Tibial nerve (tissue), 4 donors: ENCODE measurements around the gene RPTOR. TPM values are rescaled to one million over a fixed set of nuclear protein-coding genes. Genes with fewer than 3 reads are reported as not detected.
A peak's percentile ranks its signal among the peaks of the same experiment; 100 is the strongest.

ENCODE experiments used
- DNase-seq, 2 donors: peaks; one replicate each; pipeline ENCODE4 v3.0.0-alpha.2; 2019; ENCODE audit warnings: low spot score in 2 of 2
- H3K27ac ChIP-seq, 4 donors: fragments of 200-600 bp; sonication (generic) in 3 of 4; one replicate each; pipeline ENCODE4 v1.5.1; 2017 to 2019; ENCODE audit warnings: mild to moderate bottlenecking in 1 of 4
- H3K27me3 ChIP-seq, 2 donors: fragments of 200-600 bp; sonication (generic) in 1 of 2; one replicate each; pipeline versions ENCODE4 v1.5.1 to v1.6.0; 2017 to 2019
- H3K36me3 ChIP-seq, 3 donors: fragments of 200-600 bp; sonication (generic); one replicate each; pipeline ENCODE4 v1.5.1; 2018 to 2019
- H3K4me1 ChIP-seq, 4 donors: fragments of 200-600 bp; sonication (generic) in 3 of 4; one replicate each; pipeline ENCODE4 v1.5.1; 2017 to 2019
- H3K4me3 ChIP-seq, 4 donors: fragments of 200-600 bp; sonication (generic) in 3 of 4; one replicate each; pipeline ENCODE4 v1.5.1; 2017 to 2019; ENCODE audit warnings: mild to moderate bottlenecking in 1 of 4, moderate library complexity in 1 of 4
- H3K9me3 ChIP-seq, 4 donors: fragments of 200-600 bp; sonication (generic) in 3 of 4; one replicate each; pipeline ENCODE4 v1.5.1; 2017 to 2019
- CTCF ChIP-seq, 5 experiments: fragments of 200-600 bp in 3 of 5; fragments of 450-650 bp in 2 of 5; sonication (generic) in 3 of 5; IDR thresholded peaks; one replicate each; pipeline ENCODE4 v1.5.1; 2016 to 2019; ENCODE audit warnings: antibody characterized with exemption in 5 of 5, mild to moderate bottlenecking in 3 of 5, moderate library complexity in 2 of 5
- EP300 ChIP-seq, 2 donors: sonication (generic); formaldehyde crosslinking; IDR thresholded peaks; one replicate each; pipeline ENCODE4 v1.6.1; 2017; ENCODE audit warnings: antibody characterized with exemption in 2 of 2, mild to moderate bottlenecking in 1 of 2
- POLR2A ChIP-seq, 2 donors: fragments of 450-650 bp; IDR thresholded peaks; one replicate each; pipeline ENCODE4 v1.6.1; 2017; ENCODE audit warnings: antibody characterized with exemption in 2 of 2, mild to moderate bottlenecking in 2 of 2, moderate library complexity in 2 of 2
- WGBS, 2 donors: methylation state at CpG; one replicate each; pipeline ENCODE4 v1.1.5; 2018; 5-methylcytosine and 5-hydroxymethylcytosine counted together
- total RNA-seq, 4 donors: library from RNA; depleted of rRNA; stranded (reverse); fragments of >200 nt; gene quantifications; one replicate each; pipeline ENCODE4 v1.1.0, GENCODE V29; 2016

RPTOR gene
- total RNA-seq, 4 donors from 2014 or later = 34.7 to 56.4 (median 40.1) TPM

- H3K4me3 ChIP-seq = no peak overlapping the region
- 88 to 92% methylated on average over 17 of the region's 17 CpGs for WGBS, 2 donors
Measured at GRCh38 chr17:80650751-80651518, 106.3 kb downstream of the RPTOR start.

GRCh38 chr17:80652756-80653330 is 108.2 kb downstream of the RPTOR start:
- no peaks in the 10 kb centered on the region for H3K36me3 ChIP-seq
- WGBS, 2 donors = 43 to 59% methylated on average over 3 of the region's 3 CpGs
- no peak for DNase-seq

More at GRCh38 chr17:80650751-80651518, 106.3 kb downstream of the RPTOR start:
- Histone ChIP-seq H3K9me3 (peaks cover 0 to 12% (median 0%) of the 10 kb centered on the region in 4 donors), H3K4me1 (peaks cover 0 to 19% (median 11%) of the 10 kb centered on the region in 4 donors), H3K36me3 (no peaks in the 10 kb centered on the region), H3K27me3 (no peaks in the 10 kb centered on the region), H3K27ac (peak overlapping the region in 1 of 4 donors; percentile 67)
- TF ChIP-seq POLR2A (IDR thresholded peaks at IDR 0.05) = no peak
- TF ChIP-seq EP300 (IDR thresholded peaks at IDR 0.05) = no peak
- TF ChIP-seq CTCF (IDR thresholded peaks at IDR 0.05) = no peak
- DNase-seq = no peak

GRCh38 chr17:80653856-80654255 is 109.2 kb downstream of the RPTOR start:
- 89 to 90% methylated on average over 6 of the region's 6 CpGs for WGBS, 2 donors
- no peak for DNase-seq
- H3K4me1 ChIP-seq = peaks cover 0 to 19% (median 11%) of the 10 kb centered on the region in 4 donors
- H3K27me3 ChIP-seq = no peaks in the 10 kb centered on the region
- peaks cover 0 to 23% (median 0%) of the 10 kb centered on the region in 4 donors for H3K9me3 ChIP-seq
- H3K27ac ChIP-seq = no peak overlapping the region
- no peak for TF ChIP-seq CTCF (IDR thresholded peaks at IDR 0.05)
- no peak for TF ChIP-seq EP300 (IDR thresholded peaks at IDR 0.05)
- TF ChIP-seq POLR2A (IDR thresholded peaks at IDR 0.05) = no peak
- no peak overlapping the region for H3K4me3 ChIP-seq
- no peaks in the 10 kb centered on the region for H3K36me3 ChIP-seq

More at GRCh38 chr17:80652756-80653330, 108.2 kb downstream of the RPTOR start:
- no peaks in the 10 kb centered on the region for H3K27me3 ChIP-seq
- H3K4me3 ChIP-seq = no peak overlapping the region
- peaks cover 0 to 19% (median 11%) of the 10 kb centered on the region in 4 donors for H3K4me1 ChIP-seq
- no peak overlapping the region for H3K27ac ChIP-seq
- TF ChIP-seq POLR2A (IDR thresholded peaks at IDR 0.05) (no peak), EP300 (IDR thresholded peaks at IDR 0.05) (no peak), CTCF (IDR thresholded peaks at IDR 0.05) (no peak)
- peaks cover 0 to 22% (median 0%) of the 10 kb centered on the region in 4 donors for H3K9me3 ChIP-seq

GRCh38 chr17:80655608-80656007 is 111.0 kb downstream of the RPTOR start:
- no peak for TF ChIP-seq CTCF (IDR thresholded peaks at IDR 0.05)
- TF ChIP-seq POLR2A (IDR thresholded peaks at IDR 0.05) = no peak
- no peak for TF ChIP-seq EP300 (IDR thresholded peaks at IDR 0.05)
- Histone ChIP-seq H3K9me3 (peaks cover 0 to 23% (median 0%) of the 10 kb centered on the region in 4 donors), H3K27ac (peak overlapping the region in 1 of 4 donors; percentile 79), H3K27me3 (no peaks in the 10 kb centered on the region), H3K36me3 (no peaks in the 10 kb centered on the region), H3K4me1 (peaks cover 0 to 2% (median 0%) of the 10 kb centered on the region in 4 donors), H3K4me3 (no peak overlapping the region)
- no peak for DNase-seq
- 88 to 95% methylated on average over 7 of the region's 7 CpGs for WGBS, 2 donors

- no peaks in the 10 kb centered on the region for H3K27me3 ChIP-seq
- no peak for TF ChIP-seq CTCF (IDR thresholded peaks at IDR 0.05)
- no peaks in the 10 kb centered on the region for H3K4me1 ChIP-seq
- H3K4me3 ChIP-seq = no peak overlapping the region
- 35 to 55% methylated on average over 8 of the region's 8 CpGs for WGBS, 2 donors
- H3K36me3 ChIP-seq = no peaks in the 10 kb centered on the region
- peak overlapping the region in 2 of 4 donors; percentile 72 to 79 for H3K27ac ChIP-seq
- DNase-seq = no peak
- H3K9me3 ChIP-seq = peaks cover 0 to 23% (median 0%) of the 10 kb centered on the region in 4 donors
Measured at GRCh38 chr17:80656590-80656989, 112.0 kb downstream of the RPTOR start.
